Karpas-422 (cell line): ENCODE measurements around the gene DMPK. TPM values are rescaled to one million over a fixed set of nuclear protein-coding genes. Genes with fewer than 3 reads are reported as not detected.

ENCODE experiments used
- DNase-seq: peaks from one replicate; pipeline ENCODE4 v3.0.0-alpha.2; 2015
- H2AFZ ChIP-seq: fragments of 200-600 bp; sonication (generic); 2 replicates; pipeline ENCODE4 v1.6.1; 2014; ENCODE audit warnings: antibody characterized with exemption, low read length, mixed read lengths
- H3K27ac ChIP-seq: fragments of 200-600 bp; sonication (generic); 2 replicates; pipeline ENCODE4 v1.5.1; 2014; ENCODE audit warnings: mild to moderate bottlenecking, low read length, moderate library complexity
- H3K27me3 ChIP-seq: fragments of 200-600 bp; sonication (generic); 2 replicates; pipeline ENCODE4 v1.6.1; 2014; ENCODE audit warnings: low read length, mixed read lengths
- H3K36me3 ChIP-seq: fragments of 200-600 bp; sonication (generic); 2 replicates; pipeline ENCODE4 v1.6.1; 2014; ENCODE audit warnings: low read length, mixed read lengths; ENCODE audit not compliant: insufficient read depth
- H3K4me1 ChIP-seq: fragments of 200-600 bp; sonication (generic); 2 replicates; pipeline ENCODE4 v1.6.1; 2014; ENCODE audit warnings: mild to moderate bottlenecking, low read length, mixed read lengths
- H3K4me2 ChIP-seq: fragments of 200-600 bp; sonication (generic); 2 replicates; pipeline ENCODE4 v1.6.1; 2014; ENCODE audit warnings: low read length, low read depth, mild to moderate bottlenecking; ENCODE audit not compliant: poor library complexity, severe bottlenecking
- H3K4me3 ChIP-seq: fragments of 200-600 bp; sonication (generic); 2 replicates; pipeline ENCODE4 v1.5.1; 2014; ENCODE audit warnings: mild to moderate bottlenecking, antibody characterized with exemption, low read length, mixed read lengths
- H3K79me2 ChIP-seq: fragments of 200-600 bp; sonication (generic); 2 replicates; pipeline ENCODE4 v1.6.1; 2014; ENCODE audit warnings: mild to moderate bottlenecking, low read length, mixed read lengths
- H3K9ac ChIP-seq: fragments of 200-600 bp; sonication (generic); 2 replicates; pipeline ENCODE4 v1.6.0; 2014; ENCODE audit warnings: low read length
- H3K9me2 ChIP-seq: fragments of 200-600 bp; sonication (generic), shearing (Covaris generic); replicated peaks from 2 replicates; pipeline ENCODE4 v1.6.0; 2014; ENCODE audit warnings: mild to moderate bottlenecking, low read length, moderate library complexity; ENCODE audit not compliant: insufficient read depth
- H3K9me3 ChIP-seq: fragments of 300-700, 200-600 bp; sonication (generic); 2 replicates; pipeline ENCODE4 v1.6.1; 2014; ENCODE audit warnings: low read length, mixed read lengths
- H4K20me1 ChIP-seq: fragments of 200-600 bp; sonication (generic); 2 replicates; pipeline ENCODE4 v1.6.1; 2014; ENCODE audit warnings: mild to moderate bottlenecking, antibody characterized with exemption, low read length, low read depth; ENCODE audit not compliant: insufficient read depth
- total RNA-seq: library from RNA; depleted of rRNA; stranded (reverse); fragments of >200 nt; shearing (Covaris generic); gene quantifications from 2 replicates; pipeline ENCODE4 v1.2.3, GENCODE V29; 2014; ENCODE audit warnings: low replicate concordance

The DMPK gene
- total RNA-seq, 1 experiment from 2014 or later = 11.5 TPM

DNA sequence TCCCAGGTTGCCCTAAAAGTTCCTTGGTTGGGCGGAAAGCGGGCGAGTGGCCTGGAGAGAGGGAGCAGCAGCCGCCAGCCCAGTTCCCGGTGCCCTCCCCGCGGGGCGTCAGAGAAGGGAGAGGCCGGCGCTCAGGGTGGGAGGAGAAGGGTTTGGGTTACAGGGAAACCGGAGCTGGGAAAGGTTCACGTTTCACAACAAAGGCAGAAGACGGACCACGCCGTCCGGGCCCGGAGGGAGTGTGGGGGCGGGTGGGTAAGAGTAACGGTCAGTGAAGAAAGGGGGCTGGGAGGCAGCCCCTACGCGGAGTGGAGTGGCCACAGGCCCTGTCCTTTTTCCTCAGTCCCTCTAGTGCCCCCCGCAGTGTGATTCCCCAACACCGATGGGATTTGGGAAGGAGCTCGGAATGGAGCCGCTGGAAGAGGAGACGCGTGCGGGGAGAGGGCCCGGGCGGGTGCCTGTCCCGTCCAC lies 14.8 kb downstream of the DMPK start:
- Histone ChIP-seq H3K36me3 (no peaks in the 10 kb centered on the region), H4K20me1 (0 out of 2 replicates have a peak, but pooled peaks cover 4% of the 10 kb centered on the region), H3K4me2 (no peak overlapping the region), H3K9me2 (no peaks in the 10 kb centered on the region), H2AFZ (no peak overlapping the region), H3K9ac (no peak overlapping the region), H3K27ac (no peak overlapping the region), H3K4me3 (no peak overlapping the region), H3K79me2 (no peaks in the 10 kb centered on the region), H3K27me3 (no peaks in the 10 kb centered on the region), H3K9me3 (no peaks in the 10 kb centered on the region), H3K4me1 (peaks cover 24% of the 10 kb centered on the region)
- no peak for DNase-seq

GRCh38 chr19:45766869-45767346 lies 15.4 kb downstream of the DMPK start:
- H3K27ac ChIP-seq = no peak overlapping the region
- 0 out of 2 replicates have a peak, but pooled peaks cover 4% of the 10 kb centered on the region for H4K20me1 ChIP-seq
- no peaks in the 10 kb centered on the region for H3K27me3 ChIP-seq
- no peaks in the 10 kb centered on the region for H3K9me3 ChIP-seq
- H2AFZ ChIP-seq = no peak overlapping the region
- H3K4me1 ChIP-seq = peaks cover 24% of the 10 kb centered on the region
- H3K36me3 ChIP-seq = no peaks in the 10 kb centered on the region
- H3K4me3 ChIP-seq = no peak overlapping the region
- no peak overlapping the region for H3K9ac ChIP-seq
- H3K79me2 ChIP-seq = no peaks in the 10 kb centered on the region
- no peaks in the 10 kb centered on the region for H3K9me2 ChIP-seq
- no peak overlapping the region for H3K4me2 ChIP-seq
- DNase-seq = no peak

DNA sequence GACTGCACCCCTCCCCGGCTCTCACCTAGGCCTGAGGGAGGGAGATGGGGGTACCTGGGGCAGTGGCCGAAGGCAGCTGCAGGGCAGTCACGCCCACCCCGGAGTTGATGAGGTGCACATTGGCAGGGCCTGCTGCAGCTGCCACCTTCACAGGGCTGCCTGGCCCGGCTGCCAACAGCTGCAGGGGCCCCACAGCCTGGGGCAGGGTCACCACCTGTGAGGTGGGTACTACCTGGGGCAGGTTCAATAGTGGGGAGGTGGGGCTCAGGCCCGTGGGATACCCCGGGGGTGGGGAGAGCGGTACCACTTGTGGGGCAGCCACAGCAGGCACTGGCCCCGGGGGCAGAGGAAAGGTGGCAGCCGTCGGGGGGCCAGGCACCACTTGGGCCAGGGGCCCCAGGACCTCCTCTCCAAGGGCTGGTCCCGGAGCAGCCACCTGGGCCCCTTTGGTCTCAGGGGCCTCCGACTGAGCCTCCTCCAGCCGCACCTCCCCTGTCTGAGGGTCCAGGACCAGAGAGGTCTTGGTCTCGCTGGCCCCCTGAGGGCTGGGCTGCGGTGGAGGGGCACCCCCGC lies 15.9 kb downstream of the DMPK start:
- no peak overlapping the region for H3K9ac ChIP-seq

GRCh38 chr19:45765702-45766295 lies 16.5 kb downstream of the DMPK start:
- no peak for DNase-seq

More for the DNA sequence above, 15.9 kb downstream of the DMPK start:
- Histone ChIP-seq H3K9me2 (no peaks in the 10 kb centered on the region), H3K4me1 (peaks cover 24% of the 10 kb centered on the region), H3K27ac (no peak overlapping the region), H4K20me1 (0 out of 2 replicates have a peak, but pooled peaks cover 4% of the 10 kb centered on the region), H3K4me2 (no peak overlapping the region), H3K36me3 (no peaks in the 10 kb centered on the region), H3K4me3 (no peak overlapping the region), H2AFZ (no peak overlapping the region), H3K79me2 (no peaks in the 10 kb centered on the region), H3K9me3 (no peaks in the 10 kb centered on the region), H3K27me3 (no peaks in the 10 kb centered on the region)
- no peak for DNase-seq

GRCh38 chr19:45764945-45765701 lies 17.2 kb downstream of the DMPK start:
- Histone ChIP-seq H4K20me1 (0 out of 2 replicates have a peak, but pooled peaks cover 4% of the 10 kb centered on the region), H3K9me3 (no peaks in the 10 kb centered on the region), H3K9me2 (no peaks in the 10 kb centered on the region), H3K9ac (no peak overlapping the region), H3K27ac (no peak overlapping the region), H3K4me2 (no peak overlapping the region), H3K4me3 (no peak overlapping the region), H3K27me3 (no peaks in the 10 kb centered on the region), H2AFZ (no peak overlapping the region), H3K4me1 (peaks cover 17% of the 10 kb centered on the region), H3K36me3 (no peaks in the 10 kb centered on the region), H3K79me2 (no peaks in the 10 kb centered on the region)
- DNase-seq = no peak

More at GRCh38 chr19:45765702-45766295, 16.5 kb downstream of the DMPK start:
- H3K4me1 ChIP-seq = peaks cover 21% of the 10 kb centered on the region
- H4K20me1 ChIP-seq = 0 out of 2 replicates have a peak, but pooled peaks cover 4% of the 10 kb centered on the region
- H3K9me3 ChIP-seq = no peaks in the 10 kb centered on the region
- H3K36me3 ChIP-seq = no peaks in the 10 kb centered on the region
- H3K4me3 ChIP-seq = no peak overlapping the region
- H3K27me3 ChIP-seq = no peaks in the 10 kb centered on the region
- H3K9ac ChIP-seq = no peak overlapping the region
- no peaks in the 10 kb centered on the region for H3K79me2 ChIP-seq
- H3K27ac ChIP-seq = no peak overlapping the region
- no peaks in the 10 kb centered on the region for H3K9me2 ChIP-seq
- no peak overlapping the region for H3K4me2 ChIP-seq
- H2AFZ ChIP-seq = no peak overlapping the region

- H3K36me3 ChIP-seq = no peaks in the 10 kb centered on the region
- H3K4me1 ChIP-seq = peaks cover 10% of the 10 kb centered on the region
- no peak overlapping the region for H3K4me3 ChIP-seq
- no peaks in the 10 kb centered on the region for H3K9me2 ChIP-seq
- H3K9ac ChIP-seq = no peak overlapping the region
- no peak overlapping the region for H3K4me2 ChIP-seq
- H3K27me3 ChIP-seq = no peaks in the 10 kb centered on the region
- H4K20me1 ChIP-seq = no peaks in the 10 kb centered on the region
- no peak overlapping the region for H3K27ac ChIP-seq
- no peaks in the 10 kb centered on the region for H3K9me3 ChIP-seq
- H3K79me2 ChIP-seq = no peaks in the 10 kb centered on the region
- H2AFZ ChIP-seq = no peak overlapping the region
- no peak for DNase-seq
Observed at GRCh38 chr19:45764475-45764874, 17.8 kb downstream of the DMPK start.

GRCh38 chr19:45763691-45764294 lies 18.5 kb downstream of the DMPK start:
- Histone ChIP-seq H3K4me3 (no peak overlapping the region), H2AFZ (no peak overlapping the region), H3K27me3 (no peaks in the 10 kb centered on the region), H3K4me2 (no peak overlapping the region), H3K36me3 (no peaks in the 10 kb centered on the region), H4K20me1 (no peaks in the 10 kb centered on the region), H3K27ac (no peak overlapping the region), H3K9ac (no peak overlapping the region), H3K4me1 (peaks cover 6% of the 10 kb centered on the region), H3K9me2 (no peaks in the 10 kb centered on the region), H3K79me2 (no peaks in the 10 kb centered on the region), H3K9me3 (no peaks in the 10 kb centered on the region)
- DNase-seq = no peak
